ENCODE measurements around the gene ADAMTS12.

GRCh38 chr5:33490071-33490665 is 401.6 kb downstream of the ADAMTS12 start:
- TF ChIP-seq EP300 (conservative IDR thresholded peaks at IDR 0.05; ENCODE audit: poor library complexity, severe bottlenecking) (no peak), CTCF (IDR thresholded peaks at IDR 0.05; ENCODE audit: poor library complexity, severe bottlenecking) (no peak), POLR2AphosphoS5 (IDR thresholded peaks at IDR 0.05) (no peak), EZH2 (IDR thresholded peaks at IDR 0.05; ENCODE audit: borderline replicate concordance, insufficient read depth, low read length, poor library complexity, severe bottlenecking) (no peak)

All from neural cell (in vitro differentiated cells).